ENCODE measurements around the gene MVB12A.

The MVB12A gene

DNA sequence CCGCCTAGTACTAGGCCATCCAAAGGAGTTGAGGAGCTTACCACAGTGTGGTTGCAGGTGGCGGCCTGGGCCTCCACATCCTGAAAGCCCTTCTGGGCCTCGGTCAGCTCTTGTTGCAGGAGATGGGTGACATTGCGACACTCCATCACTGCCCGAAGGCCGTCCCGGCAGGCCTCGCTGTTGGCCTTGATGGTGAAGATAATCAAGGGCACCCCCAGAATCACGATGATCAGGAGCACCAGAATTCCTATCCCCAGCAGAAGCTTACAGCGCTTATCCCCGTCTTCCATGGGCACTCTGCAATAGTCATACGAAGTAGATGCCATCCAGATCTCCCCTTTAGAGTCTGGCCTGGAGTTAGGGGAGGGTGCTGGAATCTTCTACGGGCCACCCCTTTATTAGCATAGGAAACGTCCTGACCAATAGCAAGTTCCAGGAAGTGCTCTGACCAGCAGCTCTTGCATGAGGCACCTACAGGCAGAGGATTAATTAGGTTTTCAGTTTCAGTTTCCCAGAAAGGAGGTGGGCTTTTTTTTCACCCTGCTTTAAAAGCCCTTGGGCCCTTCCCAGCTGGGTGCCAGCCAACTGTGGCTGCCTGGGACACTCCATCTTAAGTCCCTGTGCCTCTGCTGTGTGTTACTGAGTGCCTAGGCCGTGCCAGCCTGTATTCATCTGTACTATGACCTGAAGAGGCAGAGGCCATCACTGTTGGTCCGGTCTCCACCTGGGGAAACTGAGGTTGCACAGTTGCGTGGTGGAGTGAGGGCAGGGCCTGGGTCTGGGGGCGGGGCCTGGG is 14.4 kb upstream of the MVB12A start, which contains the start of gene BST2:
Gene BST2 (minus strand): TSS at position 381 of the 796 bp plus-strand sequence. CDS start 55 bp downstream, at position 326.
- no peak for DNase-seq

DNA sequence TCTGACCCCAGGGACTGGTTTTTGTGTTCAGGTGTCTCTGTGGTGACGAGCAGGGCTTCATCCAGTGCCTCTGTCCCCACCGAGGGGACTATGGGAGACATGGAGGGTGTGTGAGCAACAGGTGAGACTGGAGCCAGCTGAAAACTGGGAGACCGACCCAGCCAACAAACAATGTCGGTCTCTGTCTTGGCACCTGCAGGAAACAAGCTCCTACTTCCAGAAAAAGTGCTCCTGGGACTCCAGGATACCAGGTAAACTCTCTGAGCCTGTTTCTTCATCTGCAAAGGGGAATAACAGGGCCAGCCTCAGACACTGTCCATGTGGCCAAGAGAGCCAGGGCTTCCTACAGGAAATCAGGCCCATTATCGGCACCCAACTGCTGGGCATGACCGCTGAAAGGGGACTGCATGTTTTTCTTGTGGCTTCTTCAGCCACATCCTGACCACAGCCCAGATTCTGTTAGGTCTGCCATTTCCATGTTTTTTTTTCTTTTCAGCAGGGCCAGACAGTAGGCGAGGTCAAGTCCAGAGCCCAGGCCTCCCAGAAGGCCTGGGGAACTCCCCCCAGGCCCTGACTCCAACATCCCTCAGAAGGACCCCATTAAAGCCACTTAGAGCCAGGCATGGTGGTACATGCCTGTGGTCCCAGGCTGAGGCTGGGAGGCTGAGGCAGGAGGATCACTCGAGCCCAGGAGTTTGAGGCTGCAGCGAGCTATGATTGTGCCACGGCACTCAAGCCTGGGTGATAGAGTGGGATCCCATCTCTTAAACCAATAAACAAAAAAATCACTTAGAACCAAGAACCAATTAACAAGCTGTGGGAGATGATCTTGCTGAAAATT is 13.6 kb upstream of the MVB12A start:
- DNase-seq = no peak

DNA sequence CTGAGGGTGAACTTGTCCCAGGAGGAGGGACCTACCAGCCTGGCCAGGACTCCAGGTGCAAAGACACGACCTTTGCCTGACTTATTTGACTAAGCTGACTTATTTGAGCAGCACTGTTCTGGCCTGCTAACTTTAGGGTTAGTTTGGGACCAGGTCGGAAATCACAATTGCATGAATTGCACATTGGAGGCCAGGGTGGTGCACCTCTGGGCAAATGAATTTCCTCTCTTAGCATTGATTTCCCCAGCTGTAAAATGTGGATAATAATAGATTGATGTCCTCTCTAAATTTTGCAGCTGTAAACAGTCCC is 13.0 kb upstream of the MVB12A start:
- DNase-seq = no peak

DNA sequence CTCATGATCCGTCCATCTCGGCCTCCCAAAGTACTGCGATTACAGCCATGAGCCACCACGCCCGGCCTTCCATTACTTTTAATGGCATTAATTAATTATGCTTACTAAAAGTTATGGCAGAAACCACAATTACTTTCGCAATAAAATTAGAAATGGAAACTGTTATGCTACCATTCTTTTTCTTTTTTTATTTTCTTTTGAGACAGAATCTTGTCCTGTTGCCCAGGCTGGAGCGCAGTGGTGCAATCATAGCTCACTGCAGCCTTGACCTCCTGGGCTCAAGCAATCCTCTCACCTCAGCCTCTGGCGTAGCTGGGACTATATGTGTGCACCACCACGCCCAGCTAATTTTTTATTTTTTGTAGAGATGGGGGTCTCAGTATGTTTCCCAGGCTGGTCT is 9.9 kb upstream of the MVB12A start:
- DNase-seq = no peak

DNA sequence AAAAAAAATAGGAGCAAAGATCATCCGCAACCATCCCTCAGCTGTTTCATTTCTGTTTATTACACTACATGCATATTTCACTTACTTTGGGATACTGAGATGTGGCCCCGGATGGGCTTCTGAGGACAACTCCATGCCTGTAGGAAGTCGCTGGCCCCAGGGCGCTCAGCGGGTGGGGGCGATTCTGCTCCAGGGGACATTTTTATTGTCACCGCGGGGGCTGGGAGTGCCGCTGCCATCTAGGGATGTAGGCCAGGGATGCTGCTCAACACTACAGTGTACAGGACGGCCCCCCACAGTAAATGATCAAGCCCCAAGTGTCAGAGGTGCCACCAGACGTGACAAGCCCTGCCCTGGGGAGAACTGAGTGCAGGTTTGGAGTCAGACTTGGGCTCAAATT is 8.0 kb upstream of the MVB12A start:
- DNase-seq = no peak

DNA sequence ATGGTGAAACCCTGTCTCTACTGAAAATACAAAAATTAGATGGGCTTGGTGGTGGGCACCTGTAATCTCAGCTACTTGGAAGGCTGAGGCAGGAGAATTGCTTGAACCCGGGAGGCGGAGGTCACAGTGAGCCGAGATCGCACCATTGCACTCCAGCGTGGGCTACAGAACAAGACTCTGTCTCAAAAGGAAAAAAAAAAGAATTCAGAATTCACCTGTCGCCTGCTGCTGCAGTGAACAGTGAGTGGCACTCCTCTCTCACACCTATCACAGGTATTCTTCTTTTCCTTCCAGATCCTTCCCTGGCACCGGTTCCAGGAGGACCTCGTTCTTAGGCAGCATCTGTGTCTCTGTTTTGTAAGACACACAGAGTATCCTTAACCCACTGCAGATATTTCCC is 5.8 kb upstream of the MVB12A start:
- DNase-seq = no peak

DNA sequence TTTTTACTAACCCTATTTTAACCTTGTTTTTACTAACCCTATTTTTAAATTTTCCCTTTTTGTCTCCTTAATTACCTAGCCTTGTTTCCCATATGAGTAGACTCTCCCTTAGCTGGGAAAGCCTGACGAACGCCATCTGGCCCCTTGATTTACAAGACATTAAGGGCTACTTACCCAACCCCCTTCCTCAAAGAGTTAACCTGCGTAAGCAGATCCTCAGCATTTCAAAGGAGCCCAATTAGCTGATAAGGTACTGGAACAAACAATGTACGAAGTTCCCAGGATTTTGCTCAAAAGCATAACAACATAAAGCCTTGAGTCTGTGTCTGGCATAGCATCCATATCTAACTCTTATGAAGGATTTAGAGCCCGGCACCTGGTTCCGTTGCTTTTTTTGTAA is 4.7 kb upstream of the MVB12A start:
- no peak for DNase-seq

DNA sequence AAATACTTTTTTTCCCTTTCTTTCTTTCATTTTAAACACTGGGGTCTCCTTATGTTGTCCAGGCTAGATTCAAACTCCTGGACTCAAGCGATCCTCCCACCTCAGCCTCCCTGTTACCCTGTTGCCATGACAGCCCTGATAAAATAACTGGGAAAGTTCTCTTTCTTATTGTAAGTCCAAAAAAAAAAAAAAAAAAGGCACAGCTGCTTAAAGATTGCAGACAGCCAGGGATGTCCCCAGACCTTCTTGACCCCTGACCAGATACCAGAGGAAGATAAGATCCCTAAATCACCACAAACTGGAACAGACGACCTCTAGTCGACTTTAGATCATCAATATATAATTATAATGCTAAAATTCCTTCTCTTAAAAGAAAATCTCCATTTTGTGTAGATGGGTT is 1.1 kb upstream of the MVB12A start:
- DNase-seq = no peak

DNA sequence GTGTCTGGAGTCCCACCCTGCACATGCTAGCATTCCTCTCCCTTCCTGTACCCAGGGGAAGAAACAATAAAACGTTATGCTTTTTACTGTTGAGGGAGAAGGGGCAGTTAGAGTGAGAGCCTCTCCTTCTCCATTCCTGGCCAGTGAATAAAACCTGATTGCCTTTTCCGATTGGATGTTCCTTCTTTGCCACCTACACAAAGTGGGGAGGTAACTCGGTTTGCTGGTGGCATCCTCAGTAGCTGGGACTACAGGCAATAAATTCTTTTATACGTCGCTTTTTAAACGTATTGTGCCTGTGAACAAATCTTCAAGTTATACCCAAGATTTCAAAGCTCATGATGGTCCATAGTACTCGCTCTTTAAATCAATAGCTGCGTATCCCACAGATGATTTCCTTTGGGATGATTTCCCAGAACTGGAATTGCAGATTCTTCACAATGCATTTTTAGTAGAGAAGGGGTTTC is 660 bp upstream of the MVB12A start:
- no peak for DNase-seq

DNA sequence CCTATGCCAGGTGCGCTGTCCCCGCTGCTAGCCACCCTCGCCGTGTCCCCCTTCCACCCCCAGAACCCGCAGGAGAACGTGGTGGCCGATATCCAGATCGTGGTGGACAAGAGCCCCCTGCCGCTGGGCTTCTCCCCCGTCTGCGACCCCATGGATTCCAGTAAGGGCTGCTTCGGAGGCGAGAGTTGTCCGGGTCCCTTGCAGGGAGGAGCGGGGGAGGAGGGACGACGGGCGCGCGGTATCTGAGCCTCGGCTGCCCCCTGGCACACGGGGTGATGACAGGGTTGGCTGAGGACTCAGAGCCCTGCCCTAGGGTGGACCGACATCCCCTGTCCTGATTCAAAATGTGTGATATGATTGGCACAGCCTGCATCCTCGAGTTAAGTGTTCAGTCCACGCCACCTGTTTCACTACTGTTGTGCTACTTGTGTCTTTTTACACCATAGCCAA is 653 bp downstream of the MVB12A start:
- no peak for DNase-seq

DNA sequence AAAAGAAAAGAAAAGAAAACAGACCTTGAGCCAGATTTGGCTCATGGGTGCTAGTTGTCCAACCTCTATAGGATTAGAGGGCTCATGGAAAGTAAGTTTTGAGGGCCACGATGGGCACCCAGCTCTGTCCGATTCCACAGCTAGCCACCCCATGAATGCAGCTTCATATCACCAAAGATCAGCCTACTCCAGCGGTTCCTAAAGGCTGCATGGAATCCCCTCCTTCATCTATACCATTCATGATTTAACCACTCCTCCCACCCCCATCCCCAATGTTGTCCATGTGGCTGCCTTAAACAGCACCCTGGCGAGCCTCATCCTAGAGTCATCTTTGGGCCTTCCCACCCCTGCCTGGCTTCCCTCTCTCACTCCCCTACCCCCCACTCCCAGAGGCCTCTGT is 2.1 kb downstream of the MVB12A start:
- DNase-seq = no peak

DNA sequence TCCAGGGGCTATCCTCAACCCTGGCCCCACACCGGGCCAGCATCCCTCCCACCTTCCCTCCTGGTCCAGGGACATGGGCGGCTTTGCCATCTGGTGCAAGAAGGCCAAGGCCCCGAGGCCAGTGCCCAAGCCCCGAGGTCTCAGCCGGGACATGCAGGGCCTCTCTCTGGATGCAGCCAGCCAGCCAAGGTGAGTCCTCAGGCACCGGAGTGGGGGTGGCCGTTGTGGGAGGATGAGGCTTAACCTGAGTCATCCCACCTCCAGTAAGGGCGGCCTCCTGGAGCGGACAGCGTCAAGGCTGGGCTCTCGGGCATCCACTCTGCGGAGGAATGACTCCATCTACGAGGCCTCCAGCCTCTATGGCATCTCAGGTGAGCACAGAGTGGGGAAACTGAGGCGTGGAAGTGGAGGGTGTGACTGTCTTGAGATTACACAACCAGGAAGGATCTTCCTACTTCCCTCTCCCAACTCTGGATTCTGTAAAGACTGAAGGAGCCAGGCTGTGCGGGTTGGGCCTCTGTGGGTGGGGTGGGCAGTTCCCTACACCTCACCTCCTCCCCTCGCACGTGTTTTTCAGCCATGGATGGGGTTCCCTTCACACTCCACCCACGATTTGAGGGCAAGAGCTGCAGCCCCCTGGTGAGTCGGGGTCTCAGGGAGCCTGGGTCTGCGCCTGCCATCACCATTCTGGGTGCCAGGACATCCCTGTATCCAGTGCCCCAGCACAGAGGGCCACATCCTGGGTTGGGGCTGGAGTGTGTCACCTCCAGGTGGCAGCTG is 3.8 kb downstream of the MVB12A start:
- no peak for DNase-seq

DNA sequence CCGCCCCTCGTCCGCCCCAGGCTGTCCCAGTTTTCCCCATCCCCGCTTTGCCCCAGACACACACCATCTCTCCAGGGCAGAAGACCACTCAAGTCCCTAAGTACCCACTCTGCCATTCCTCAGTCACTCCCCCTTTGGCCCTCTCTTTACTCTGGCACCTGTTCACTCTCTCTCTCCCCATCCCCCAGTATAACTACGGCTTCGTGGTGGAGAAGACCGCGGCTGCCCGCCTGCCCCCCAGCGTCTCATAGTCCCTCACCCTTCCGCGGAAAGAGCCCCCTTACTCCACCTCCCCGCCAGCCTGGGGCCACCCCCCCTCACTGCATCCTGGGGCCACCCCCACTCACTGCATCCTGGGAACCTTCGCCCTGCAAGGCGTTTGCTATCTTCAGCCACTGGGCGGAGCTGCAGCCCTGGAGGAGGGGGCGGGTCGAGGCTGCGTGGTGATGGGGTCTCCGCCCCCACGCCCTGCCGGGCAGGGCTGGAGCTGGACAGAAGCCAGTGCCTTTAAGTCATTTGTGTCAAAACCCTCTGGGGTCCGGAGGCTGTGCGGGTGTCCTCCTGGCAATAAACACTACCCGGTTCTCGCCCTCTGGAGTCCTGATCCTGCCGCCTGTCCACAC is 5.0 kb downstream of the MVB12A start:
- no peak for DNase-seq

DNA sequence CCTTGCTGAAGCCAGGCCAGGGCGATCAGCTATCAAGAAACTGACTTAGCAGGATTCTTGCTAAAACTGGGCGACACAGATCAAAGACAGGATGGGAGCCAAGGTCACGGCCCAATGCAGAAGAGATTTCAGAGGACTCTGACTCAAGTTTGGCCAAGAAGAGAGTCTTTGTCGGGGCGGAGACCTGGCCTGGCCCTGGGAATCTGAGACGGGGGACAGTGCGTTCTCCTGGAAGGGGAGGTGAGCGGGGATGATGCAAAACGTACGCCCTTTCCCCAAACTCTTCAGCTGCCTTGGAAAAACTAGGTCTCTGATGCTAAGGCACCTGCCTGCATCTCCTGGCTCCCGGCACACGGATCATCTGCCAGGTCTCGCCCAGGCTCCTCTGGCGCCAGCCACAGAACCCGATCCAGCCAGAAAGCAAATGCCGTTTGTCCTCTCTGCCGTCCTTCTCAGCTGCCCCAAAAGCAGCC is 9.8 kb downstream of the MVB12A start:
- DNase-seq = no peak

DNA sequence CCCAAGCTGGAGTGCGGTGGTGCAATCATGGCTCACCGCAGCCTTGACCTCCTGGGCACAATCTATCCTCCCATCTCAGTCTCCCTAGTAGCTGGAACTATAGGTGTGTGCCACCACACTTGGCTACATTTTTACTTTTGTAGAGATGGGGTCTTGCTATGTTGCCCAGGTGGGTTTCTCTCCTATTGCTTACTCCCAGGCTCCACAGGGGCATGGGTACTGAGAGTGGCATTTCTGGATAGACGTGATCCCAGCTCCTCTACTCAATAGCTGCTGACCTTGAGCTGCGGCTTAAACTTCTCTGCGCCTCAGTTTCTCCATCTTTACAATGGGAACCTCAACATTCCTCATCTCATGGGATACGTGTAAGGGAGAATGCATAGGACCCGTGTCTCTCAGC is 11.6 kb downstream of the MVB12A start:
- DNase-seq = no peak

DNA sequence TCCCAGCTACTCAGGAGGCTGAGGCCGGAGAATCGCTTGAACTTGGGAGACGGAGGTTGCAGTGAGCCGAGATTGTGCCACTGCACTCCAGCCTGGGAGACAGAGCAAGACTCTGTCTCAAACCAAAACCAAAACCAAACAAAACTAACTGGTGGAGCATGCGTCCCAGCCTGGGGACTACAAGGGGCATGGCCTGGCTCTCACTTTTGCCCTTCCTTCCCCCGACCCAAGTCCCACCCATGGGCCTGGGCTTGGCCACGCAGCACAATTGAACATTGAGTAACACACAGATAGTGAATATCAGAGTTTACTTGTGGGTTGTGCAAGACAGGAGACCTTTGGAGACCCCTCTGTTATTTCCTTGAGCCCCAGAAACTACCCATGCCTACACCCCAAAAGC is 15.4 kb downstream of the MVB12A start:
- no peak for DNase-seq

DNA sequence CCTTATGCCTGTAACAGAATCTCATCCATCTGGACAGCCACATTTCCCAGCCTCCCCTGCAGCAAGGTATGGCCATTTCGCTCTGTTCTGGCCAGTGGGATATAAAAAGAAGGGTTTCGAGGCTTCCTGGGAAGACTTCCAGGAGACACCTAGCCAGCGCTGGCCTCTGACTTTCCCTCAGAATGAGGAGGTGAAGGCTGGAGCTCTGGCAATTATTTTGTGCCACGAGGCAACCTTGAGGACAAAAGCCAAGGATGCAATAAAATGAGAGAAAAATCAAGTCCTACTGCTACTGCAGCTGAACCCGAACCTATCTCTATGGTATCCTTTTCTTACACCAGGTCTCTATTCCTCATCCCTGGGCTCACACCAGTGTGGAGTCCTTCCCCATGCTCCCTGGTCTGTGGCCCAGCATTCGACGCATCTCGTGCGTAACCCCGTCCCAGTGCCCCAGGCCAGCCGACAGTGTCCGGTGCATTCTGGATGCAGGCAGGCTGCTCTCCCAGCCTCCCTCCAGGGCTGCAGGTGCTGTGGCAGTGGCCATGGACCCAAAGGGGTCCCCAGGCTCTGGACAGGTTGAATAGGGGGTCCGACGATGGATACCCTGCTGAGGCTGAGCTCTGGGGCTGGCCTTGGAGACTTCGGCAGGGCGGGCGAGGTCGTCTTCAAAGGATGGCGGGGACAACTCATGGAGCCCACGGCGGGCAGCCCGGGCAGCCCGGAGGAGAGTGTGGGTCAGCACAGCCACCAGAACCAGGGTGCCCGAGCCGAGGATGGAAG is 16.4 kb downstream of the MVB12A start:
- no peak for DNase-seq

DNA sequence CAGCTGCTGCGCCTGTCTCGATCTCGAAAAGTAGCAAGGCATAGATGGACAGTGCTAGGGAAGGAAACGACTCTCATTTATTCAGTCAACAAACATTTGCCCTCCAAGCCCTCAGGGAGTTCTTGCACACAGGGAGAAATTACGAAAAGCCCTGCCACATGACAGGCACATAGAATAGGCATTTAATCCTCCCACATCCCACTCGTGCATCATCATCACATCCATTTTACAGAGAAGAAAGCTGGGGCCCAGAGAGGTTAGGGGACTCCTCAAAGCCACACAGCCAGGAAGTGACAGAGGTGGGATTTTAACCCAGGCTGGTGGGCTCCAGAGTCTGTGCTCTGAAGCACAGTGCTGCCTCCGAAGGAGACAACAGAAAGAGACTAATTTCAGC is 17.0 kb downstream of the MVB12A start:
- no peak for DNase-seq

DNA sequence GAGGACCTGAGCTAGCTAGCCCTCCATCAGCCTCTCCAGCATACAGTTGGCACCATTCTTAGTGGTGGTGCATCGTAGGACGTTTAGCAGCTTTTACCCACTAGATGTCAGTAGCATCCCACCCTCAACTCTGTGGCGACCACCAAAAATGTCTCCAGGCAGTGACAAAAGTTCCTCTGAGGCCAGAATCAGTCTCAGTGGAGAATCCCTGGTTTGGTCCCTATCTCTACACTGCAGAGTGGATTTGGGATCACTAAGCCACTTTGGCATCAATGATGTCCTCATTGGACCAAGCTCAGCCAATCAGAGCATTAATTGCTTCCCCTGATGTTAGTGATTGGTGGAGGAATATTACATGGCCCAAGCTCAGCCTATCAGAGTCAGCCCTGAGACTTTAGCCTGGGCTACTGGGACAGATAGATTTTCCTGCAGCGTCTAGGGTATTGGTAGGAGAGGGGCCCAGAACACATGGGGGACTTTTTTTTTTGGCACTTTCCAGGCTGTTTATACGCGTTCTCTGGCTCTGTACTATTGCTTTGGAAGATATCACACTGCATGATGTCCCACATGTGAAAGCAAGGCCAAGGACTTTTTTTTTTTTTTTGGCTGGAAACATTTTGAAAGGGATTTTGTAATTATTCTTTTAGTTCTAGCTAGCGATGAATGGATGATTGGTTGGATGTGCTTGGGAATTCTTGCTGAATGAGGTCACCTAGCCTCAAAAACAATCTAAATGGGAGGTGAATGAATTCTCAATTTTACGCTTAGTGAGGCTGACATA is 21.6 kb downstream of the MVB12A start:
- no peak for DNase-seq

DNA sequence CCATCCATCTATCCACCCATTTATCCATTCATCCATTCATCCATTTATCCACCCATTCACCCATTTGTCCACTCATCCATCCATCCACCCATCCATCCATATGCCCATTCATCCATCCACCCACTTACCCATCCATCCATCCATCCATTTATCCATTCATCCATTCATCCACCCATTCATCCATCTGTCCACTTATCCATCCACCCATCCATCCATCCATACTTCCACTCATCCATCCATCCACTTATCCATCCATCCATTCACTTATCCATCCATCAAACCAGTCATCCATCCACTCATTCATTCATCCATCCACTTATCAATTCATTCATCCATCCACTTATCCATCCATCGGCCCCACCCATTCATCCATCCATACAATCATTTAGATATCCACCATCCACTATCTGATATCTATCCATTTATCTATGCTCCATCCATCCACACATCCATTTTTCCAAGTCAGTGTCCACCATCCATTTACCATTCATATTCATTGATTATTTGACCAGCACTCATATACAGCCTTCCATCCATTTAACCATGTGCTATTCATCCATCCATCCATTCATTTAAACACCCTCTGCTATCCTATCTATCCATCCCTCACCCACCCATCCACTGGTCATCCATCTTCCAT is 25.8 kb downstream of the MVB12A start:
- no peak for DNase-seq

DNA sequence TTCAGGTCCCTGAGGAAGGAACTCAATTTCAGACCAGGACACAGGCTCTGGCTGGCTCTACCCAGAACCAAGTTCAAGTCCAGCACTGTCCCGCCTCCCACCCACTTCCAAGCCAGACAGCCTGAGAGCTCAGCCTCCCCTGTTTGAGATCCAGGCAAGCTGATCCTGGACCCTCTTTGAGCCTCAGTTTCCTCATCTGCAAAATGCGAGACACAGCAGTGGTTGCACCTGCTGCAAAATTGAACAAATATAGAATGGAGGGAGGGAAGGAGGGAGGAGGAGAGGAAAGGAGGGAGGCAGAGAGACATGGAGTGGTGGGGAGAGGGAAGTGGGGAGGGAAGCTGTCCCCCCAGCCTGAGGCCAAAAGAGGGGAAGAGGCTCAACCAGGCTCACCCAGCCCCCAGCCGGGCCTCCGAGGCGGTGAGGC is 27.9 kb downstream of the MVB12A start:
- DNase-seq = no peak

Measured in NCI-H1694 (cell line).